B cell (primary cell): ENCODE measurements around the gene TUT1. TPM values are rescaled to one million over a fixed set of nuclear protein-coding genes. Genes with fewer than 3 reads are reported as not detected.

Source experiments
- ATAC-seq: fragments of 200-7000 bp; cut with Tn5 transposase; one replicate; pipeline ENCODE4 v1.10.0; 2021; ENCODE audit warnings: low read depth, mild to moderate bottlenecking, moderate number of reproducible peaks, moderate library complexity
- CTCF ChIA-PET: fragments of 350-600 bp; sonication (Branson Sonifier 250); formaldehyde crosslinking; loops from one replicate; lab custom pipeline; 2021; ENCODE audit warnings: antibody characterized with exemption, inconsistent platforms; lab: Charles Lee
- POLR2A ChIA-PET: fragments of 350-600 bp; sonication (Branson Sonifier 250); formaldehyde crosslinking; loops from one replicate; lab custom pipeline; 2021; ENCODE audit warnings: antibody characterized with exemption; lab: Charles Lee
- DNase-seq: peaks from one replicate; pipeline ENCODE4 v3.0.0; 2013
- H2AFZ ChIP-seq: 2 replicates; pipeline ENCODE4 v1.6.1; 2012; ENCODE audit warnings: mild to moderate bottlenecking, low read depth, low read length; ENCODE audit not compliant: insufficient read depth, poor library complexity, severe bottlenecking
- H3K27ac ChIP-seq, 2 donors: 1 replicate in 1 of 2; 2 replicates in 1 of 2; pipeline ENCODE4 v1.5.1; 2012 to 2013; ENCODE audit warnings: low read length in 2 of 2, mild to moderate bottlenecking in 2 of 2, moderate library complexity in 1 of 2
- H3K27me3 ChIP-seq, 4 experiments: fragments of 200-600 bp in 1 of 4; sonication (generic) in 1 of 4; replicated peaks in 1 of 4; 1 replicate in 2 of 4; 2 replicates in 2 of 4; pipeline versions ENCODE4 v1.6.1 to v1.7.0; 2013 to 2016; ENCODE audit warnings: low read length in 3 of 4, mild to moderate bottlenecking in 2 of 4, mixed read lengths in 1 of 4, moderate library complexity in 1 of 4; ENCODE audit not compliant: insufficient read depth in 4 of 4, control insufficient read depth in 3 of 4; ENCODE audit errors: control extremely low read depth in 1 of 4
- H3K36me3 ChIP-seq, 2 experiments: replicated peaks in 1 of 2; 1 replicate in 1 of 2; 2 replicates in 1 of 2; pipeline versions ENCODE4 v1.6.1 to v1.7.1; 2013; ENCODE audit warnings: low read length in 1 of 2; ENCODE audit not compliant: insufficient read depth in 2 of 2, control insufficient read depth in 1 of 2; ENCODE audit errors: control extremely low read depth in 1 of 2, extremely low read depth in 1 of 2
- H3K4me1 ChIP-seq, 2 donors: fragments of 200-600 bp in 1 of 2; sonication (generic) in 1 of 2; 1 replicate in 1 of 2; 2 replicates in 1 of 2; pipeline versions ENCODE4 v1.5.1 to v1.6.1; 2013 to 2017; ENCODE audit warnings: low read length in 2 of 2; ENCODE audit not compliant: control insufficient read depth in 2 of 2, insufficient read depth in 2 of 2
- H3K4me2 ChIP-seq: replicated peaks from 2 replicates; pipeline ENCODE3; 2012; ENCODE audit warnings: mild to moderate bottlenecking, low read depth, low read length; ENCODE audit not compliant: poor library complexity, severe bottlenecking
- H3K4me3 ChIP-seq, 5 experiments: fragments of 200-600 bp in 1 of 5; sonication (generic) in 1 of 5; 1 replicate in 3 of 5; 2 replicates in 2 of 5; pipeline versions ENCODE4 v1.5.1 to v1.7.0; 2011 to 2016; ENCODE audit warnings: low read length in 4 of 5, mild to moderate bottlenecking in 4 of 5, low read depth in 2 of 5, control low read depth in 1 of 5, moderate library complexity in 1 of 5; ENCODE audit not compliant: insufficient read depth in 1 of 5; ENCODE audit errors: control extremely low read depth in 1 of 5, extremely low read depth in 1 of 5
- H3K79me2 ChIP-seq: fragments of 200-600 bp; sonication (generic); one replicate; pipeline ENCODE4 v1.6.0; 2016; ENCODE audit warnings: low read length; ENCODE audit not compliant: control insufficient read depth, insufficient read depth
- H3K9ac ChIP-seq: fragments of 200-600 bp; sonication (generic); 2 replicates; pipeline ENCODE4 v1.6.1; 2017; ENCODE audit warnings: mild to moderate bottlenecking, low read length, moderate library complexity
- H3K9me3 ChIP-seq, 3 donors: one replicate each; pipeline versions ENCODE4 v1.6.1 to v1.7.1; 2013; ENCODE audit warnings: low read length in 2 of 3; ENCODE audit not compliant: control insufficient read depth in 2 of 3, insufficient read depth in 1 of 3; ENCODE audit errors: control extremely low read depth in 1 of 3
- H4K20me1 ChIP-seq: 2 replicates; pipeline ENCODE4 v1.6.0; 2012; ENCODE audit warnings: mild to moderate bottlenecking, low read length; ENCODE audit not compliant: insufficient read depth, control insufficient read depth, poor library complexity, severe bottlenecking
- H3K27ac Mint-ChIP-seq: one replicate; pipeline ENCODE4 v1.8.0; 2021; ENCODE audit warnings: mixed read lengths
- H3K27me3 Mint-ChIP-seq: one replicate; pipeline ENCODE4 v1.8.0; 2021; ENCODE audit warnings: mixed read lengths
- H3K4me1 Mint-ChIP-seq: one replicate; pipeline ENCODE4 v1.8.0; 2021; ENCODE audit warnings: mixed read lengths
- H3K4me3 Mint-ChIP-seq: one replicate; pipeline ENCODE4 v1.8.0; 2021; ENCODE audit warnings: mixed read lengths
- H3K9me3 Mint-ChIP-seq: one replicate; pipeline ENCODE4 v1.8.0; 2022; ENCODE audit warnings: mixed read lengths; ENCODE audit not compliant: insufficient read depth
- CTCF ChIP-seq: fragments of 200-600 bp; IDR thresholded peaks from one replicate; pipeline ENCODE4 v1.8.0; 2022; ENCODE audit warnings: antibody characterized with exemption, mild to moderate bottlenecking
- WGBS: methylation state at CpG from one replicate; pipeline ENCODE4 v1.1.5; 2013; ENCODE audit warnings: missing lambda C conversion rate; ENCODE audit not compliant: insufficient coverage; 5-methylcytosine and 5-hydroxymethylcytosine counted together
- intact Hi-C: fragments of 100-400 bp; cut with micrococcal nuclease; formaldehyde crosslinking; loops from one replicate; pipeline ENCODE4 v1.10.0; 2022
- polyA plus RNA-seq: library from polyadenylated mRNA; depleted of rRNA; stranded (reverse); fragments of >200 nt; gene quantifications from 2 replicates; pipeline ENCODE4 v1.2.3, GENCODE V29; 2012
- total RNA-seq, 2 donors: library from RNA; stranded (reverse); fragments of 120-200 nt in 1 of 2; gene quantifications; 1 replicate in 1 of 2; 2 replicates in 1 of 2; pipeline versions ENCODE4 v1.2.3 to v1.2.4, GENCODE V29; 2013 to 2022

TUT1 gene
- total and polyA plus RNA-seq, 2 donors (not counting 1 experiment from before 2014, with no cell fraction given), result 31.1 to 47.7 TPM

- H3K9ac ChIP-seq, result peak overlapping the region; percentile 86
- Mint-ChIP-seq H3K4me3 (peak overlapping the region; percentile 92), H3K27ac (peak overlapping the region; percentile 95), H3K27me3 (no peaks in the 10 kb centered on the region), H3K9me3 (no peaks in the 10 kb centered on the region), H3K4me1 (peaks cover 48% of the 10 kb centered on the region)
- peak overlapping the region; percentile 87 for H2AFZ ChIP-seq
- peak; percentile 1 for ATAC-seq
- H3K27me3 ChIP-seq, result no peaks in the 10 kb centered on the region
- CTCF ChIA-PET, result interaction anchor here (0.6 to 6.1 kb wide), 13 partner anchors 9 to 212 kb away, joined by 3 to 33 read pairs (median 4); partner anchors contain the start of genes LBHD1, TUT1 and UQCC3
- H3K9me3 ChIP-seq, result peaks cover 0 to 3% (median 0%) of the 10 kb centered on the region in 3 donors
- H3K36me3 ChIP-seq, result peaks cover 6 to 45% of the 10 kb centered on the region in 2 experiments
- peaks cover 18% of the 10 kb centered on the region for H3K79me2 ChIP-seq
- H3K4me3 ChIP-seq, result peak overlapping the region; percentile 74 to 99 (median 80)
- intact Hi-C loops, result loop anchor here (1.0 to 5.0 kb wide), 5 partner anchors 17 to 306 kb away; partner anchors contain the start of genes BSCL2, GNG3, SLC3A2 and STX5
- no peak for DNase-seq
- WGBS, result under 1% methylated on average over 33 of the region's 33 CpGs
- H4K20me1 ChIP-seq, result peaks cover 3% of the 10 kb centered on the region
- POLR2A ChIA-PET, result interaction anchor here (0.5 to 2.3 kb wide), 19 partner anchors 11 to 267 kb away, joined by 3 to 35 read pairs (median 4); partner anchors contain the start of genes B3GAT3, C11orf98, CSKMT and HNRNPUL2
- H3K27ac ChIP-seq, result peak overlapping the region; percentile 63 to 76
- no peak for TF ChIP-seq CTCF
- peak overlapping the region; percentile 90 for H3K4me2 ChIP-seq
- peaks cover 12 to 25% of the 10 kb centered on the region in 2 donors for H3K4me1 ChIP-seq
Measured at GRCh38 chr11:62574363-62575071, 16.8 kb downstream of the TUT1 start.
